Measurements from ENCODE around the gene RAB39A. TPM values are rescaled to one million over a fixed set of nuclear protein-coding genes. Genes with fewer than 3 reads are reported as not detected.

RAB39A gene
- total RNA-seq, 4 donors from 2014 or later, result 0.69 to 2.5 (median 0.77) TPM

- Histone ChIP-seq H3K9me3 (no peaks in the 10 kb centered on the region), H3K4me1 (peaks cover 25 to 49% (median 42%) of the 10 kb centered on the region in 4 donors), H3K27me3 (no peaks in the 10 kb centered on the region), H3K36me3 (no peaks in the 10 kb centered on the region), H3K4me3 (peak within 1 kb of the TSS; percentile 83 to 93 (median 90)), H3K27ac (replicated peaks in 1 of 4) (peak within 1 kb of the TSS; percentile 93 to 98 (median 98))
- intact Hi-C loops (cut with DNase I), result no loop called here
- under 1% methylated on average over 41 of the region's 72 CpGs for WGBS
- TF ChIP-seq, protein P1, sequence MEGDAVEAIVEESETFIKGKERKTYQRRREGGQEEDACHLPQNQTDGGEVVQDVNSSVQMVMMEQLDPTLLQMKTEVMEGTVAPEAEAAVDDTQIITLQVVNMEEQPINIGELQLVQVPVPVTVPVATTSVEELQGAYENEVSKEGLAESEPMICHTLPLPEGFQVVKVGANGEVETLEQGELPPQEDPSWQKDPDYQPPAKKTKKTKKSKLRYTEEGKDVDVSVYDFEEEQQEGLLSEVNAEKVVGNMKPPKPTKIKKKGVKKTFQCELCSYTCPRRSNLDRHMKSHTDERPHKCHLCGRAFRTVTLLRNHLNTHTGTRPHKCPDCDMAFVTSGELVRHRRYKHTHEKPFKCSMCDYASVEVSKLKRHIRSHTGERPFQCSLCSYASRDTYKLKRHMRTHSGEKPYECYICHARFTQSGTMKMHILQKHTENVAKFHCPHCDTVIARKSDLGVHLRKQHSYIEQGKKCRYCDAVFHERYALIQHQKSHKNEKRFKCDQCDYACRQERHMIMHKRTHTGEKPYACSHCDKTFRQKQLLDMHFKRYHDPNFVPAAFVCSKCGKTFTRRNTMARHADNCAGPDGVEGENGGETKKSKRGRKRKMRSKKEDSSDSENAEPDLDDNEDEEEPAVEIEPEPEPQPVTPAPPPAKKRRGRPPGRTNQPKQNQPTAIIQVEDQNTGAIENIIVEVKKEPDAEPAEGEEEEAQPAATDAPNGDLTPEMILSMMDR (IDR thresholded peaks at IDR 0.05), result peak; percentile 87 to 92 (median 92)
- TF ChIP-seq EP300 (IDR thresholded peaks at IDR 0.05) (no peak), POLR2AphosphoS5 (IDR thresholded peaks at IDR 0.05) (peak; percentile 84 to 88), POLR2A (IDR thresholded peaks at IDR 0.05; ENCODE audit: low read depth) (peak; percentile 17)
- peak; percentile 95 for DNase-seq (ENCODE audit: extremely low spot score)
These were observed 80.6 kb downstream of the RAB39A start, which contains the start of gene CUL5 for GRCh38 chr11:108008656-108009496. Gene CUL5, plus strand, starts transcription at chr11:108008898. Its CDS starts 451 bp downstream, at chr11:108009349.

DNA sequence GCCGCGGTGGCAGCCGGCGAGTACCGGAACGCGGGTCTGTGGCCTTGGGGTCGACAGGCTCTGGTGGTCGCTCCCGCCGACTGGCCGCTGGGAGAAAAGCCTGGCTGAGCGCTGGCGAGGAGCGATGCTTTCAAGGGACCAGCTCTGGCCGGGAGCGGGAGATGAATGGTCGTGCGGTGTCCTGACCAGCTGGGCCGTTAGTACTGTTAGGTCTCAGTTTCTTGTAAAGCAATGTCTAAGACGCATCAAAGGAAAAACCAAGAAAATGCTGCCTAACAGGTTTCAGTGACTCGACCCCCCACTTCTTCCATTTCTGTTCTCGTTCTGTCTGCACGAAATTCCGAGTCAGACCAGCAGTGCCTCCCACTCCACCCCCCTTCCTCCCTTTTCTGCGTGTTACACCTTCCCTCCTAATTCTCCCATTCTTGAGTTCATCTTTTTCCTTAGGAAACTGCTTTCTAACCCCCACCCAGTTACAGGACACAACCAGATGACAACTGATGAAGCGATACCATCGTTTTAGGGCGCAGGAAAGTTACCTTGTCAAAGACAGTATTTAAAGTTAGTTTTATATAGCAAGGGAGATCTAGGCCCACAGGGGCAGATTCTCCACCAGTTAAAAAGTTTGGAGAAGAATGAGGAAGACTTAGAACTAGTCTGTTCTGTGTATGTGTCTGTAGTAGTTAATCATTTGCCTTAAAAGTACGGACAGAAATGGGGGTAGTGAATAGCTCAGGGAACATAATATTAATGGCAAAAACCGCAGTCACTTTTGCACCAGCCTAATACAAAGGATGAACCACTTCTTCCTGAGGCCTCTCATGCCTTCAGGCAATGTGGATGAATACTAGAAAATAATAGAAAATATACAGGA, 81.5 kb downstream of the RAB39A start:
- Histone ChIP-seq H3K36me3 (no peaks in the 10 kb centered on the region), H3K4me3 (peak overlapping the region; percentile 83 to 93 (median 90)), H3K9me3 (no peaks in the 10 kb centered on the region), H3K27me3 (no peaks in the 10 kb centered on the region), H3K27ac (replicated peaks in 1 of 4) (peak overlapping the region; percentile 93 to 98 (median 98)), H3K4me1 (peaks cover 27 to 58% (median 47%) of the 10 kb centered on the region in 4 donors)
- intact Hi-C loops (cut with DNase I), result no loop called here
- WGBS, result 2% methylated on average over 28 of the region's 31 CpGs
- DNase-seq (ENCODE audit: extremely low spot score), result no peak
- TF ChIP-seq EP300 (IDR thresholded peaks at IDR 0.05), result no peak
- no peak for TF ChIP-seq POLR2A (IDR thresholded peaks at IDR 0.05; ENCODE audit: low read depth)
- no peak for TF ChIP-seq POLR2AphosphoS5 (IDR thresholded peaks at IDR 0.05)
- TF ChIP-seq, protein P1 (IDR thresholded peaks at IDR 0.05), result no peak

- H3K4me1 ChIP-seq, result peaks cover 27 to 69% (median 57%) of the 10 kb centered on the region in 4 donors
- intact Hi-C loops (cut with DNase I), result no loop called here
- WGBS, result 96% methylated on average over 5 of the region's 5 CpGs
These were observed 84.0 kb downstream of the RAB39A start for GRCh38 chr11:108012139-108012725.

More at GRCh38 chr11:108012139-108012725, 84.0 kb downstream of the RAB39A start:
- peaks cover 0 to under 1% (median 0%) of the 10 kb centered on the region in 4 donors for H3K36me3 ChIP-seq
- no peaks in the 10 kb centered on the region for H3K27me3 ChIP-seq
- DNase-seq (ENCODE audit: extremely low spot score), result no peak
- H3K27ac ChIP-seq (replicated peaks in 1 of 4), result no peak overlapping the region
- no peak overlapping the region for H3K4me3 ChIP-seq
- no peaks in the 10 kb centered on the region for H3K9me3 ChIP-seq
- TF ChIP-seq POLR2A (IDR thresholded peaks at IDR 0.05; ENCODE audit: low read depth) (no peak), POLR2AphosphoS5 (IDR thresholded peaks at IDR 0.05) (no peak), EP300 (IDR thresholded peaks at IDR 0.05) (no peak)
- TF ChIP-seq, protein P1 (IDR thresholded peaks at IDR 0.05), result no peak

Other genes with a start within 250 kb of the RAB39A start
- under 1 TPM in 1 of 4 donors, not detected in 3; 0.65 TPM for gene SLN, start 216.4 kb upstream of the RAB39A start, total RNA-seq
- gene SLC35F2, start 69.7 kb upstream of the RAB39A start, total RNA-seq, result 1 to 10 TPM; 2.1 to 4.1 (median 3.9) TPM
- gene CUL5, start 80.5 kb downstream of the RAB39A start, total RNA-seq, result 10 to 100 TPM; 23.4 to 28.1 (median 26.3) TPM
- gene ACAT1, start 193.1 kb downstream of the RAB39A start, total RNA-seq, result 100 to 1,000 TPM in 3 of 4 donors, 10 to 100 TPM in 1; 89.6 to 191 (median 139) TPM